H9 (cell line): ENCODE data around the gene PPP2R2B. TPM values are rescaled to one million over a fixed set of nuclear protein-coding genes. Genes with fewer than 3 reads are reported as not detected.

Experiments
- DNase-seq: peaks from one replicate; pipeline ENCODE4 v3.0.0-alpha.2; 2017
- H2AFZ ChIP-seq: one replicate; pipeline ENCODE4 v1.6.1; 2013; ENCODE audit warnings: mild to moderate bottlenecking, low read length, control low read depth, moderate library complexity
- H2AK5ac ChIP-seq: 2 replicates; pipeline ENCODE4 v1.6.1; 2013; ENCODE audit warnings: low read length, control low read depth, mixed read lengths; ENCODE audit not compliant: insufficient read length
- H2BK120ac ChIP-seq: one replicate; pipeline ENCODE4 v1.6.1; 2013; ENCODE audit warnings: low read depth, mild to moderate bottlenecking, low read length, control low read depth, inconsistent platforms; ENCODE audit not compliant: poor library complexity, severe bottlenecking
- H2BK12ac ChIP-seq: 2 replicates; pipeline ENCODE4 v1.6.1; 2013; ENCODE audit warnings: low read length, control low read depth, mixed read lengths, low read depth; ENCODE audit not compliant: insufficient read length
- H2BK15ac ChIP-seq: 2 replicates; pipeline ENCODE4 v1.6.1; 2013; ENCODE audit warnings: low read depth, low read length, control low read depth
- H2BK20ac ChIP-seq: one replicate; pipeline ENCODE4 v1.6.1; 2013; ENCODE audit warnings: low read depth, mild to moderate bottlenecking, low read length, control low read depth, inconsistent platforms; ENCODE audit not compliant: poor library complexity, severe bottlenecking
- H2BK5ac ChIP-seq: 2 replicates; pipeline ENCODE4 v1.6.1; 2013; ENCODE audit warnings: low read length, control low read depth, mixed read lengths; ENCODE audit not compliant: insufficient read length
- H3K14ac ChIP-seq: 2 replicates; pipeline ENCODE4 v1.6.1; 2013; ENCODE audit warnings: low read length, control low read depth; ENCODE audit not compliant: insufficient read depth
- H3K18ac ChIP-seq: 2 replicates; pipeline ENCODE4 v1.6.1; 2013; ENCODE audit warnings: low read depth, mild to moderate bottlenecking, mixed read lengths, low read length, control low read depth; ENCODE audit not compliant: insufficient read length
- H3K23ac ChIP-seq: 2 replicates; pipeline ENCODE4 v1.6.1; 2013; ENCODE audit warnings: low read length, control low read depth, mixed read lengths, low read depth; ENCODE audit not compliant: insufficient read length
- H3K23me2 ChIP-seq: 2 replicates; pipeline ENCODE4 v1.6.1; 2013; ENCODE audit warnings: low read depth, mild to moderate bottlenecking, mixed read lengths, low read length, control low read depth; ENCODE audit not compliant: insufficient read length, poor library complexity, severe bottlenecking
- H3K27ac ChIP-seq: 2 replicates; pipeline ENCODE4 v1.5.1; 2013; ENCODE audit warnings: low read length, control low read depth, mixed read lengths, low read depth; ENCODE audit not compliant: insufficient read length
- H3K27me3 ChIP-seq: 2 replicates; pipeline ENCODE4 v1.6.1; 2013; ENCODE audit warnings: low read length, control low read depth, inconsistent platforms; ENCODE audit not compliant: insufficient read depth
- H3K4ac ChIP-seq: 2 replicates; pipeline ENCODE4 v1.6.1; 2013; ENCODE audit warnings: low read depth, mild to moderate bottlenecking, control low read depth, inconsistent platforms, low read length, moderate library complexity
- H3K4me1 ChIP-seq: 2 replicates; pipeline ENCODE4 v1.6.1; 2013; ENCODE audit warnings: low read length, control low read depth, inconsistent platforms; ENCODE audit not compliant: insufficient read depth
- H3K4me2 ChIP-seq: 2 replicates; pipeline ENCODE4 v1.6.1; 2013; ENCODE audit warnings: low read length, control low read depth, mixed read lengths; ENCODE audit not compliant: insufficient read length, insufficient read depth
- H3K56ac ChIP-seq: 2 replicates; pipeline ENCODE4 v1.6.1; 2013; ENCODE audit warnings: low read depth, mild to moderate bottlenecking, mixed read lengths, low read length, control low read depth; ENCODE audit not compliant: insufficient read length
- H3K79me1 ChIP-seq: 2 replicates; pipeline ENCODE4 v1.6.1; 2013; ENCODE audit warnings: low read depth, mild to moderate bottlenecking, moderate library complexity, low read length, control low read depth, inconsistent platforms; ENCODE audit not compliant: insufficient read depth, poor library complexity, severe bottlenecking
- H3K79me2 ChIP-seq: 2 replicates; pipeline ENCODE4 v1.6.1; 2013; ENCODE audit warnings: low read length, control low read depth, inconsistent platforms; ENCODE audit not compliant: insufficient read depth
- H3K9ac ChIP-seq: 2 replicates; pipeline ENCODE4 v1.6.1; 2013; ENCODE audit warnings: low read length, control low read depth, mixed read lengths; ENCODE audit not compliant: insufficient read length; ENCODE audit errors: extremely low read depth
- H3K9me3 ChIP-seq: one replicate; pipeline ENCODE4 v1.6.1; 2013; ENCODE audit warnings: low read depth, low read length, inconsistent platforms; ENCODE audit not compliant: control insufficient read depth
- H3T11ph ChIP-seq: one replicate; pipeline ENCODE4 v1.6.1; 2013; ENCODE audit warnings: mild to moderate bottlenecking, low read length, control low read depth, inconsistent platforms
- H4K20me1 ChIP-seq: one replicate; pipeline ENCODE4 v1.6.1; 2013; ENCODE audit not compliant: control insufficient read depth, insufficient read length, insufficient read depth
- H4K5ac ChIP-seq: 2 replicates; pipeline ENCODE4 v1.6.1; 2013; ENCODE audit warnings: low read depth, mild to moderate bottlenecking, mixed read lengths, low read length, control low read depth; ENCODE audit not compliant: insufficient read length
- H4K8ac ChIP-seq: replicated peaks from 2 replicates; pipeline ENCODE4 v1.6.1; 2013; ENCODE audit warnings: low read length, control low read depth, mixed read lengths, low read depth; ENCODE audit not compliant: insufficient read length
- H4K91ac ChIP-seq: 2 replicates; pipeline ENCODE4 v1.6.1; 2013; ENCODE audit warnings: low read depth, mild to moderate bottlenecking, moderate library complexity, mixed read lengths, low read length, control low read depth; ENCODE audit not compliant: insufficient read length
- H3K27ac Mint-ChIP-seq, 3 experiments: 2 replicates in 2 of 3; 3 replicates in 1 of 3; pipeline ENCODE4 v1.8.0; 2020 to 2021; ENCODE audit warnings: mixed read lengths in 3 of 3, mild to moderate bottlenecking in 1 of 3, moderate library complexity in 1 of 3
- H3K27me3 Mint-ChIP-seq: 2 replicates; pipeline ENCODE4 v1.8.0; 2021; ENCODE audit warnings: low read depth, mild to moderate bottlenecking, moderate library complexity, mixed read lengths
- H3K36me3 Mint-ChIP-seq, 3 experiments: 2 replicates in 2 of 3; 3 replicates in 1 of 3; pipeline ENCODE4 v1.8.0; 2020 to 2021; ENCODE audit warnings: low read depth in 3 of 3, mixed read lengths in 3 of 3; ENCODE audit not compliant: insufficient read depth in 1 of 3
- H3K4me1 Mint-ChIP-seq, 2 experiments: 2 replicates each; pipeline ENCODE4 v1.8.0; 2020; ENCODE audit warnings: mixed read lengths in 2 of 2
- H3K4me3 Mint-ChIP-seq, 2 experiments: 2 replicates in 1 of 2; 3 replicates in 1 of 2; pipeline ENCODE4 v1.8.0; 2020 to 2021; ENCODE audit warnings: mild to moderate bottlenecking in 2 of 2, mixed read lengths in 2 of 2, moderate library complexity in 1 of 2
- H3K9me3 Mint-ChIP-seq, 2 experiments: 2 replicates in 1 of 2; 3 replicates in 1 of 2; pipeline ENCODE4 v1.8.0; 2020; ENCODE audit warnings: mild to moderate bottlenecking in 2 of 2, mixed read lengths in 2 of 2, moderate library complexity in 1 of 2
- CTCF ChIP-seq: fragments of 200-600 bp; sonication (generic); conservative IDR thresholded peaks from 3 replicates; pipeline ENCODE4 v1.8.0; 2021; ENCODE audit warnings: antibody characterized with exemption, mild to moderate bottlenecking
- WGBS: extraction: QIAGEN DNeasy Blood & Tissue Kit; methylation state at CpG from one replicate; pipeline ENCODE4 v1.1.7; 2013; ENCODE audit warnings: missing lambda C conversion rate, low lambda C conversion rate, mixed read lengths; ENCODE audit not compliant: insufficient read length; ENCODE audit errors: extremely low coverage; 5-methylcytosine and 5-hydroxymethylcytosine counted together
- total RNA-seq: library from RNA; stranded (reverse); gene quantifications from 2 replicates; pipeline ENCODE4 v1.2.1, GENCODE V29; 2021

PPP2R2B gene
- total RNA-seq, 1 experiment from 2014 or later: 14.3 TPM

GRCh38 chr5:146817973-146818372 is 60.6 kb downstream of the PPP2R2B start:
- H3K4me2 ChIP-seq: no peak overlapping the region
- H3K23me2 ChIP-seq: no peaks in the 10 kb centered on the region
- no peak overlapping the region for H4K5ac ChIP-seq
- no peak overlapping the region for H3T11ph ChIP-seq
- Mint-ChIP-seq H3K36me3 (no peaks in the 10 kb centered on the region; a peak in 1 of 7 replicates), H3K27ac (peak overlapping the region in 1 of 3 experiments; percentile 82; a peak in 2 of 7 replicates), H3K4me1 (peaks cover 41 to 44% of the 10 kb centered on the region in 2 experiments), H3K27me3 (peaks cover 2% of the 10 kb centered on the region; the same call in 1 of the 2 replicates), H3K9me3 (no peaks in the 10 kb centered on the region), H3K4me3 (no peak overlapping the region)
- no peak overlapping the region for H2AFZ ChIP-seq
- H3K27ac ChIP-seq: no peak overlapping the region
- no peak overlapping the region for H2BK5ac ChIP-seq
- H3K9me3 ChIP-seq: no peaks in the 10 kb centered on the region
- DNase-seq: no peak
- no peak overlapping the region for H2BK12ac ChIP-seq
- H4K91ac ChIP-seq: no peak overlapping the region
- no CpG with 5 or more reads among the region's 4 CpGs for WGBS
- no peak overlapping the region for H3K23ac ChIP-seq
- no peaks in the 10 kb centered on the region for H3K79me2 ChIP-seq
- no peaks in the 10 kb centered on the region for H3K79me1 ChIP-seq
- peaks cover 12% of the 10 kb centered on the region for H3K4me1 ChIP-seq
- H3K14ac ChIP-seq: no peak overlapping the region
- no peak overlapping the region for H2AK5ac ChIP-seq
- no peaks in the 10 kb centered on the region for H3K27me3 ChIP-seq
- no peaks in the 10 kb centered on the region for H4K20me1 ChIP-seq
- no peak overlapping the region for H3K9ac ChIP-seq
- H2BK120ac ChIP-seq: no peak overlapping the region
- TF ChIP-seq CTCF: no peak
- no peak overlapping the region for H3K56ac ChIP-seq
- no peak overlapping the region for H2BK15ac ChIP-seq
- no peak overlapping the region for H3K18ac ChIP-seq
- no peak overlapping the region for H4K8ac ChIP-seq
- no peak overlapping the region for H3K4ac ChIP-seq
- no peak overlapping the region for H2BK20ac ChIP-seq
